Endodermal cell (in vitro differentiated cells): ENCODE measurements around the gene ACSM2B. TPM values are rescaled to one million over a fixed set of nuclear protein-coding genes. Genes with fewer than 3 reads are reported as not detected.
A peak's percentile ranks its signal among the peaks of the same experiment; 100 is the strongest.

Experiments used
- DNase-seq: peaks from one replicate; pipeline ENCODE4 v3.0.0-alpha.2; 2017
- H3K27ac ChIP-seq: 2 replicates; pipeline ENCODE4 v1.5.1; 2013; ENCODE audit warnings: mild to moderate bottlenecking, low read depth, low read length, moderate library complexity
- H3K27me3 ChIP-seq: 2 replicates; pipeline ENCODE4 v1.6.1; 2013; ENCODE audit warnings: mild to moderate bottlenecking, low read length, moderate library complexity; ENCODE audit not compliant: insufficient read depth, control insufficient read depth, poor library complexity, severe bottlenecking
- H3K36me3 ChIP-seq: 2 replicates; pipeline ENCODE4 v1.7.0; 2013; ENCODE audit warnings: mild to moderate bottlenecking, low read length, moderate library complexity; ENCODE audit not compliant: control insufficient read depth, insufficient read depth
- H3K4me1 ChIP-seq: one replicate; pipeline ENCODE4 v1.7.0; 2013; ENCODE audit warnings: low read length; ENCODE audit not compliant: control insufficient read depth, insufficient read depth
- H3K4me3 ChIP-seq: 2 replicates; pipeline ENCODE4 v1.5.1; 2013; ENCODE audit warnings: mild to moderate bottlenecking, low read length, moderate library complexity
- H3K9ac ChIP-seq: 2 replicates; pipeline ENCODE4 v1.6.1; 2013; ENCODE audit warnings: mild to moderate bottlenecking, low read length, moderate library complexity; ENCODE audit not compliant: poor library complexity, severe bottlenecking; ENCODE audit errors: extremely low read depth
- H3K9me3 ChIP-seq: 2 replicates; pipeline ENCODE4 v1.6.1; 2013; ENCODE audit warnings: mild to moderate bottlenecking, low read length, moderate library complexity; ENCODE audit not compliant: control insufficient read depth
- H3K27ac Mint-ChIP-seq: 2 replicates; pipeline ENCODE4 v1.8.0; 2020; ENCODE audit warnings: mixed read lengths
- H3K27me3 Mint-ChIP-seq: 2 replicates; pipeline ENCODE4 v1.8.0; 2021; ENCODE audit warnings: mild to moderate bottlenecking, mixed read lengths; ENCODE audit not compliant: insufficient read depth
- H3K36me3 Mint-ChIP-seq: 2 replicates; pipeline ENCODE4 v1.8.0; 2020; ENCODE audit warnings: low read depth, mixed read lengths
- H3K4me1 Mint-ChIP-seq: 2 replicates; pipeline ENCODE4 v1.8.0; 2020; ENCODE audit warnings: mixed read lengths
- H3K4me3 Mint-ChIP-seq: 2 replicates; pipeline ENCODE4 v1.8.0; 2020; ENCODE audit warnings: mild to moderate bottlenecking, moderate library complexity, mixed read lengths
- H3K9me3 Mint-ChIP-seq: 2 replicates; pipeline ENCODE4 v1.8.0; 2020; ENCODE audit warnings: mild to moderate bottlenecking, mixed read lengths
- WGBS, 2 experiments: methylation state at CpG; one replicate each; pipeline versions ENCODE4 v1.1.5 to v1.1.7; 2013; ENCODE audit warnings: missing lambda C conversion rate in 2 of 2, mixed read lengths in 1 of 2; ENCODE audit not compliant: insufficient coverage in 1 of 2, insufficient read length in 1 of 2; 5-methylcytosine and 5-hydroxymethylcytosine counted together
- total RNA-seq, 2 donors: library from RNA; stranded (reverse); fragmentation: NEBNext Ultra II Directional in 1 of 2; extraction: Animal tissue kit (Norgen Biotek cat#: 25700) in 1 of 2; gene quantifications; 2 replicates in 1 of 2; 3 replicates in 1 of 2; pipeline ENCODE4 v1.2.1, GENCODE V29; 2021
- TF ChIP-seq, protein P1 (sequence below): fragments of 200-600 bp; sonication (generic); conservative IDR thresholded peaks from 2 replicates; pipeline ENCODE4 v1.5.0; 2021; ENCODE audit warnings: antibody characterized with exemption, mild to moderate bottlenecking

Gene ACSM2B
- total RNA-seq, 2 donors from 2014 or later = not detected

GRCh38 chr16:20611975-20612481, 35.9 kb upstream of the ACSM2B start:
- Histone ChIP-seq H3K36me3 (no peaks in the 10 kb centered on the region), H3K27me3 (no peaks in the 10 kb centered on the region), H3K27ac (peak overlapping the region; percentile 51), H3K4me1 (no peaks in the 10 kb centered on the region), H3K4me3 (no peak overlapping the region), H3K9me3 (no peaks in the 10 kb centered on the region), H3K9ac (no peak overlapping the region)
- Mint-ChIP-seq H3K4me3 (no peak overlapping the region), H3K9me3 (no peaks in the 10 kb centered on the region), H3K27ac (no peak overlapping the region), H3K4me1 (no peaks in the 10 kb centered on the region), H3K36me3 (no peaks in the 10 kb centered on the region), H3K27me3 (peaks cover 9% of the 10 kb centered on the region)
- WGBS, 2 experiments = 85 to 94% methylated on average over 2 to 5 of the region's 5 CpGs
- TF ChIP-seq, protein P1, sequence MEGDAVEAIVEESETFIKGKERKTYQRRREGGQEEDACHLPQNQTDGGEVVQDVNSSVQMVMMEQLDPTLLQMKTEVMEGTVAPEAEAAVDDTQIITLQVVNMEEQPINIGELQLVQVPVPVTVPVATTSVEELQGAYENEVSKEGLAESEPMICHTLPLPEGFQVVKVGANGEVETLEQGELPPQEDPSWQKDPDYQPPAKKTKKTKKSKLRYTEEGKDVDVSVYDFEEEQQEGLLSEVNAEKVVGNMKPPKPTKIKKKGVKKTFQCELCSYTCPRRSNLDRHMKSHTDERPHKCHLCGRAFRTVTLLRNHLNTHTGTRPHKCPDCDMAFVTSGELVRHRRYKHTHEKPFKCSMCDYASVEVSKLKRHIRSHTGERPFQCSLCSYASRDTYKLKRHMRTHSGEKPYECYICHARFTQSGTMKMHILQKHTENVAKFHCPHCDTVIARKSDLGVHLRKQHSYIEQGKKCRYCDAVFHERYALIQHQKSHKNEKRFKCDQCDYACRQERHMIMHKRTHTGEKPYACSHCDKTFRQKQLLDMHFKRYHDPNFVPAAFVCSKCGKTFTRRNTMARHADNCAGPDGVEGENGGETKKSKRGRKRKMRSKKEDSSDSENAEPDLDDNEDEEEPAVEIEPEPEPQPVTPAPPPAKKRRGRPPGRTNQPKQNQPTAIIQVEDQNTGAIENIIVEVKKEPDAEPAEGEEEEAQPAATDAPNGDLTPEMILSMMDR = no peak
- DNase-seq = no peak

DNA sequence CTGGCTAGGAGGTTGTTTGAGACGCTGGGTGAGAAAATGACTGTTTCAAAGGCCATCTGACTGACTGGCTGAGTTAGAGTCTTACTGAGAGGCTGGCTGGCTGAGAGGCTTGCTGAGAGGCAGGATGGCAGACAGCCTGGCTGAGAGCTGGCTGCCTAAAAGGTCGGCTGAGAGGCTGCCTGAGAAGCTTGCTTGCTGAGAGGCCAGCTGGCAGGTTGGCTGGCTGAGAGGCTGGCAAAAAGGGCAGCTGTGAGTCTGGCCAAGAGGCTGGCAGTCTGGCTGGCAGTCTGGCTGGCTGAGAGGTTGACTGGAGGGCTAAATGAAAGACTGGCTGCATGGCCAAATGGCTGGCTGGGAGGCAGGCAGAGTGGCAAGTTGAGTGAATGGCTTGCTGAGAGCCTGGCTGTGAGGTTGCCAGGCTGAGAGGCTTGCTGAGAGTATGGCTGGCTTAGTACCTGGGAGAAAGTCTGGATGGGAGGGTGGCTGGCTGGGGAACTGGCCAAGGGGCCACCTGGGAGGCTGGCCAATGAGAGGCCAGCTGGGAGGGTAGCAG, 35.3 kb upstream of the ACSM2B start:
- H3K36me3 ChIP-seq = no peaks in the 10 kb centered on the region
- peaks cover 9% of the 10 kb centered on the region for H3K27me3 Mint-ChIP-seq
- TF ChIP-seq, protein P1 = no peak
- H3K27ac ChIP-seq = peak overlapping the region; percentile 51
- H3K4me3 ChIP-seq = no peak overlapping the region
- H3K4me1 ChIP-seq = no peaks in the 10 kb centered on the region
- H3K9ac ChIP-seq = no peak overlapping the region
- H3K27me3 ChIP-seq = no peaks in the 10 kb centered on the region
- DNase-seq = no peak
- H3K27ac Mint-ChIP-seq = no peak overlapping the region
- H3K4me1 Mint-ChIP-seq = no peaks in the 10 kb centered on the region
- H3K36me3 Mint-ChIP-seq = no peaks in the 10 kb centered on the region
- WGBS, 2 experiments = 73 to 77% methylated on average over 2 of the region's 2 CpGs
- no peaks in the 10 kb centered on the region for H3K9me3 Mint-ChIP-seq
- H3K9me3 ChIP-seq = no peaks in the 10 kb centered on the region
- no peak overlapping the region for H3K4me3 Mint-ChIP-seq

GRCh38 chr16:20610892-20611349, 34.8 kb upstream of the ACSM2B start:
- H3K9me3 Mint-ChIP-seq = no peaks in the 10 kb centered on the region
- H3K4me1 Mint-ChIP-seq = no peaks in the 10 kb centered on the region
- WGBS, 2 experiments = 86 to 94% methylated on average over 3 to 4 of the region's 4 CpGs

More at GRCh38 chr16:20610892-20611349, 34.8 kb upstream of the ACSM2B start:
- H3K4me1 ChIP-seq = no peaks in the 10 kb centered on the region
- DNase-seq = no peak
- no peaks in the 10 kb centered on the region for H3K36me3 ChIP-seq
- no peaks in the 10 kb centered on the region for H3K27me3 ChIP-seq
- H3K9me3 ChIP-seq = no peaks in the 10 kb centered on the region
- TF ChIP-seq, protein P1 = no peak
- peak overlapping the region; percentile 51 for H3K27ac ChIP-seq
- H3K36me3 Mint-ChIP-seq = no peaks in the 10 kb centered on the region
- H3K27ac Mint-ChIP-seq = no peak overlapping the region
- no peak overlapping the region for H3K4me3 Mint-ChIP-seq
- peaks cover 9% of the 10 kb centered on the region for H3K27me3 Mint-ChIP-seq
- H3K4me3 ChIP-seq = no peak overlapping the region
- no peak overlapping the region for H3K9ac ChIP-seq
